ENCODE results near the gene MAPK8IP1.
"Not testable (repeated sequence)": the region's sequence is repeated elsewhere in the genome, so short reads cannot be mapped to it uniquely, and the experiment has no call there.

The MAPK8IP1 gene

DNA sequence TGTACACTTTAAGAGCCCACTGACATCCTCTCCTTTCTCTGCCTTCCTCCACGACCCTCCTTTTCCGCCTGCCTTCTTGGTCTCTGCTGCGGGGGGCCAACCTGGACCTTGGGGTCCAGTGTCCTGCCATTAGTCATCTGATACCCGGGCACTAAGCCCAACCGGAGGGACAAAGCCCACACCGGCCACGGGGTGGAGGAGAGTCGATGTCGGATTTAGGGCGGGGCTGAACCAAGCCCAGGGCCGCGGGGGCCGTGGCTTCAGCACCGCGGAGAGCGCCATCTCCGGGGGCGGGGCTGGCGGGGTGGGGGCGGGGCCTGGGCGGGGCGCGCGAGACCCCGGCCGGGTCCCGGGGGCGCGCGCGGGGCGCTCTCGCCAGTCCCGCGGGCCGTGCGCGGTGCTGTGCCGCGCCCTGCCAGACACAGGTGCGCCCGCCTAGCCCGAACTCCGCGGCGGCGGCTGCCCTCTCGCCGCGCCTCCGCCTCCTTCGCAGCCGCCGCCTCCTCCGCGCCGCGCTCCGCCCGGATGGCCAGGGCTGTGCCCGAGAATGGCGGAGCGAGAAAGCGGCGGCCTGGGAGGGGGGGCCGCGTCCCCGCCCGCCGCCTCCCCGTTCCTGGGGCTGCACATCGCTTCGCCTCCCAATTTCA lies at the start of gene MAPK8IP1:
Gene MAPK8IP1, plus strand, starts transcription at position 378 of the 647 bp plus-strand sequence. Its CDS starts 170 bp downstream, at position 548.
- DNase-seq (ENCODE audit: low read depth) = peak; percentile 32

DNA sequence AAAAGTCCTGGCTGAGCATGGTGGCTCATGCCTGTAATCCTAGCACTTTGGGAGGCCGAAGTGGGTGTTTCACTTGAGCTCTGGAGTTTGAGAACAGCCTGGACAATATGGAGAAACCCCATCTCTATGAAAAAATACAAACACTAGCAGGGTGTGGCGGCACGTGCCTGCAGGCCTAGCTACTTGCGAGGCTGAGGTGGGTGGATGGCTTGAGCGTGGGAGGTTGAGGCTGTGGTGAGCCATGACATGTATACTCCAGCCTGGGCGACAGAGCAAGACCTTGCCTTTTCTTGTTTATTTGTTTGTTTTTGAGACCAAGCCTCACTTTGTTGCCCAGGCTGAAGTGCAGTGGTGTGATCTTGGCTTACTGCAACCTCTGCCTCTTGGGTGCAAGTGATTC lies 46.2 kb upstream of the MAPK8IP1 start:
- no peak for DNase-seq (ENCODE audit: low read depth)

DNA sequence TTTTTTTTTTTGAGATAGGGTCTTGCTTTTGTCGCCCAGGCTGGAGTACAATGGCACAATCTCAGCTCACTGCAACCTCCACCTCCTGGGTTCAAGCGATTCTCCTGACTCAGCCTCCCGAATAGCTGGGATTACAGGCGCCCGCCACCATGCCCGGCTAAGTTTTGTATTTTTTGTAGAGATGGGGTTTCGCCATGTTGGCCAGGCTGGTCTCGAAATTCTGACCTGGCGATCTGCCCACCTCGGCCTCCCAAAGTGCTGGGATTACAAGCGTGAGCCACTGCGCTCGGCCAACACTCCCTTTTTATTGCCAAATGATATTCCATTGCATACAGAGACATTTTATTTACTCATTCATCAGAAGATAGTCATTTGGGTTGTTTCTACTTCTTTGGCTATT lies 45.2 kb upstream of the MAPK8IP1 start:
- DNase-seq (ENCODE audit: low read depth) = not testable (repeated sequence)

DNA sequence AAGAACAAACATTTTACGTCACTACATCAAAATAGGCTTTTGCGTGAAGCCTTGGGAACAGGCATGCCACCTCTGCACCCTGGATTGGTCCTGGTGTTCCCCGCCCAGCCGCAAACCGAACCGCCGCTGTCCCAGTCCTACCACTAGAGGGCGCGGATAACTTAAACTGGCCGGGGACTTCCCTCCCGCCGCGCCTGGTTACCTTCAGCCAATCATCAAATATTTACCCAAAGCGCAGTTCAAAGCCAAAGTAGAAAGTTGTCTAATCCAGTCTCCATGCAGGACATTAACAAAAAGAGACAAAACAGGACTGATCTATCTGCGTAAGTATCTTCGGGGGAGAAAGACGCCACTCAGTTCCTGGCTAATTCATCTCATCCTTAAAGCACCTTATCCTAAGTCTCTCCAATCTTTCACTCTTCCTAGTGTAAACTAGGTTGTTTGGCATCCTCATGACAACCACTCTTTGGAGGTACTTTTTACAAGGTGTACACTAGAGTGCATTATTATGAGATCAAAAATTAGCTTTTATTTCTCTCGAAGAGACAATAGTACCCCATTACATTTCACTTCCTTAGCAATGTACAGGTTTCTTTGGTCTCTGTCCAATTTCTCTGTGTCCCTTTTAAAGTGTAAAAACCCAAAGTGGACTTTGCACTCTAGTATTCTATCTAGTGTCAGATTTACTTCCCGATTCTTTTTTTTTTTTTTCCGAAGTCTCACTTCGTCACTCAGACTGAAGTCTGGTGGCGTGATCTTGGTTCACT lies 42.1 kb upstream of the MAPK8IP1 start:
- DNase-seq (ENCODE audit: low read depth) = peak; percentile 75

DNA sequence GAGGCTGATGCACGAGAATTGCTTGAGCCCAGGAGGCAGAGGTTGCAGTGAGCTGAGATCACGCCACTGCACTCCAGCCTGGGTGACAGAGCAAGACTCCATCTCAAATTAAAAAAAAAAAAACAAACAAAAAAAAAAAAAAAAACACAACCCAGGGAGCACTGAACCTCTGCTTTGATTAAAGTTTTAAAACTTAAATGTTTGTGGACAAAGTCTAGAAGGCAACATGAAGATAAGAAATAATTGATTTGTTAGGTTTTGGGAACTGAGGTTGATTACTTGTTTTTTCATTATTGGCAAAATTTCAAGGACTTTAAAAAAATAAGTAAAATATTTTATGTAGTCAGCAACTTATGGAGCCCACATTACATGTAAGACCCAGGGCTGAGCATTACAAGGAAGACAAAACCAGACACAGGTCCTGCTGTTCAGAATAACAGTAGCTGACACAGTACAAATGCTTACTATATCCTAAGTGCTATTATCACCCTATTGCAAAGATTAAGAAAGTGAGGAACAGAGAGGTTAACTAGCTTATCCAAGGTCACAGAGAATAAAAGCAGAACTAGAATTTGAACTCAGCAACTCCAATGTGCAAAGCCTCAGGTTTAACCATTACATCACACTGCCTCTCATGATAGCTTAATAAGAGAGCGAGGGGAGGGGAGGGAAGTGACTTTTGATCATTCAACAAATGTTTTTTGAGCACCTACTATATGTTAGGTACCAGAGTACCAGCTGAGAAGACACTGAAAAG lies 40.5 kb upstream of the MAPK8IP1 start:
- no peak for DNase-seq (ENCODE audit: low read depth)

DNA sequence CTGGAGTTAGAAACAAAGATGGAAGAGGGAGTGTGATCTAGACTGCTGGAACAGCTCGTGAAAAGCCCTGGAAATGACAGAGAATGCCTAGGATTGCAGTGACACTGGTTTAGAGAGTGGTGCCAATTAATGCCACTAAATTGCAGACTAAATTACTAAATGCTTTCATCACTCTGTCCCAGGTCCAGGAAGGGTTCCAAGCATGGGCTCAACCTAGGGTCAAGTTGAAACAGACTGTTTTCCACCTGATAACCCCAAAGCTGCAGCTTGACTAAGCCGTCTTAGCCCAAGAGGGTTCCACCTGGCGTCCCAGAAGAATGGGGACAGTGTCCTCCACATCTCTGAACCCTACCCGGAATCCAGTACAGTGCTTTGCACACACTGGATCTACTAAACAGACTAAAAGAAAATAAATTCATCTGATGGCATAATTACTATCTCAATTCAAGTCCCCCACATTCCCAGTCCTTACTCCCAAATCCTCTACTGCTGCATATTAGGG lies 39.2 kb upstream of the MAPK8IP1 start:
- DNase-seq (ENCODE audit: low read depth) = no peak

DNA sequence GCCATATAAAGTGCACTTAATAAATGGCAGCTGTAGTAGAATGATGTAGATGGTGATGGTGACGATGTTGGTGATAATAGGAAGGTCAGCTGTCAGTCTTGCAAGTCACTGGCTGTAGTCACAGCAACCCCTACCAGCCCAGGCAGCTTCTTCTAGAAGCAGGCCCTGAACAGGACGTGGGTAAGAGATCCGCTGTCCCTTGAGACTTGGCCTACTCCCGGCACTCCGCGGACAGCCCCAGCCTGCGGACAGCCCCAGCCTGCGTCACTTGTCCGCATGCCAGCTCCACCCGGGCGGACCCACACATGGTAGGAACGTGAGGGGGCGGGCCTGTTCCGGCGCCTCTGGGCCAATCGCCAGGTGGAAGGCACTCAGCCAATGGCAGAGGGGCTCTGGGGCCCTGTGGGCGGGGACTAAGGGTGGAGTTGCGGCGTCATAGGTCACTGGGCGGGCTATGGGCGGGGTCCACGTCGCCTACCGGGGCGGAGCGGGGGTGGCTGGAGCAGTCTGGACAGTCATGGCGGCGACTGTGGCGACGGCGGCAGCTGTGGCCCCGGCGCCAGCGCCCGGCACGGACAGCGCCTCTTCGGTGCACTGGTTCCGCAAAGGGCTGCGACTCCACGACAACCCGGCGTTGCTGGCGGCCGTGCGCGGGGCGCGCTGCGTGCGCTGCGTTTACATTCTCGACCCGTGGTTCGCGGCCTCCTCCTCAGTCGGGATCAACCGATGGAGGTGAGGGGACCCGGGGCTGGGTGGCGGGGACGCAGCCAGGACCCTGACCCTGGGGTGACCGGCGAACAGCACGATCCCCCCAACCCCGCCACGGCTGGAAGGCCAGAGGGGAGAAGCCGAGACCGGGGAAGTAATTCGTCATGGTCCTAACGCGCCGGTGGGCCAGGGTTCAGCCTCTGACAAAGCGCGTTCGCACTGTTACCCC lies 38.2 kb upstream of the MAPK8IP1 start, which contains the start of gene CRY2:
Gene CRY2, plus strand, starts transcription at position 502 of the 937 bp plus-strand sequence. Its CDS starts 16 bp downstream, at position 518.
- DNase-seq (ENCODE audit: low read depth) = peak; percentile 98

DNA sequence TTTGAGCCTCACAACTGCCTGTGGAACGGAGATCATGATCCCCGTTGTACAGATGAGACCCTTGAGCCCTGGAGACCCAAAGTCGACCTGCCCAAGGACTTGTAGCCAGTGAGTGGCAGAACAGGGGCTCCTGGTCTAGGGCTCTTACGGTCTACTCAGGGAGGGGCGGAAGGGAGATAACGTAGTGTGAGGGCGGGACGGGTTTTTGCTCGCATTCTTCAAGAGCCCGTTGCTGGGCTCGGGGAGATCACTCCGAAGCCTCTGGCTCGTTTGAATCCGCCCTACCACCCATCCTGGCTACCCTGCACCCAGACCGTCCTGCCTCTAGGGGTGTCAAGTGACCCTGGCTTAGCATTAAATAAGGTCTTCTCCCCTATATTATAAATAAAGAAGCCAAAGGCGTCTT lies 37.5 kb upstream of the MAPK8IP1 start:
- peak; percentile 7 for DNase-seq (ENCODE audit: low read depth)

DNA sequence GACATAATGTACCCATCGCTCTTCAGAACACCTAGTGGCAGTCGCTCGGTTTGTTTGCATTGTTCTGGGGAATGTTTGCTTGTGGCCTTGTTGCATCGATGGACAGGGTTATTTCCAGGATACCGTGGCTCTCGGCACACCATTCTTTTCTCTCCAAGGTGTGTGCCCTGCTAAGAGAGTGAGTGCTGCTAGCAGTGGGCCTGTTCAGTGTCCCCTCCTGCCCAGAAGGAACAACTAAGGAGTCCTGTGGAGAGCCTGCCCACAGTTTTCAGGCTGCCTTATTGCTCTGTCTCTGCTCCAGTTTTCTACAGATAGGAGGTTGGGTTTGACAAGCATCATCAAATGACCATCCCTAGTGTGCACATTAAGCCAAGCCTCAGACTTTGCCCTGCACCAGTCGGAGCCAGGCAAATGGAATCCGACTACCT lies 36.8 kb upstream of the MAPK8IP1 start:
- no peak for DNase-seq (ENCODE audit: low read depth)

DNA sequence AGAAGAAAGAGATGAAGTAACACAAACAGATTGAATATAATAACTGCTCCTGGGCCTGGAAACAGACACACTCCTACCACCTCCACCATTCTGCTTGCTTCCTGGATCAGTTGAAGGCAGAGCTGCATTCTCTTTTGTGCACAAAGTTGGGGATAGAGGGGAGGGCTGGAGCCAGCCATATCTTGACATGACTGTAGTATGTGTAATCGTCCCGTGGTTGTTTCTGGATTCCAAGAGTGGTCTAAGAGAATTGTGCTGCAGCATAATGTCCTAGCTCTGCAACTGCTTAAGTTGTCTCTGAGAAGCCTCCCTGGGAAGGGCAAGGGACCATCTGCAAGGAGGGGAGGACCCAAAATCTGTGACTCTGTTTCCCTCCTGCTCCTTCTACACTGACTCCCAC lies 35.0 kb upstream of the MAPK8IP1 start:
- DNase-seq (ENCODE audit: low read depth) = no peak

DNA sequence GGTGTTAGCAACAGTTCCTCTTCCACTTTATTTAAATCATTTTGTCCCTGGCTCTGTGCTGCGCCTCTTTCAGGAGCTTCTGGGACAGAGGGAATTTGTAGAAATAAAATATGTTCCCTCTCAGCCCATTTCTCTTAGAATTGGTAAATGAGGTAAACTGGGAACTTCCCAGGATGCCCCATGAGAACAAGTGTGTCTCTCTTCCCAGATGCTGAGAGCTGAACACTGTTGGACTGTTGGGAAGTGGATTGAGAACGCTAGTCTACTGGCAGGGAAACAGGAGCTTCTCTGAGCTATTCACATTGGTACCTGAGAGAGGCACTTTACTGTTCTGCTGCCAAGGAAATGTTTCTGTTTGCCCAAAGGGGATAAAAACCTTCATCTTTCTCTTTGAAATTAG lies 34.2 kb upstream of the MAPK8IP1 start:
- no peak for DNase-seq (ENCODE audit: low read depth)

DNA sequence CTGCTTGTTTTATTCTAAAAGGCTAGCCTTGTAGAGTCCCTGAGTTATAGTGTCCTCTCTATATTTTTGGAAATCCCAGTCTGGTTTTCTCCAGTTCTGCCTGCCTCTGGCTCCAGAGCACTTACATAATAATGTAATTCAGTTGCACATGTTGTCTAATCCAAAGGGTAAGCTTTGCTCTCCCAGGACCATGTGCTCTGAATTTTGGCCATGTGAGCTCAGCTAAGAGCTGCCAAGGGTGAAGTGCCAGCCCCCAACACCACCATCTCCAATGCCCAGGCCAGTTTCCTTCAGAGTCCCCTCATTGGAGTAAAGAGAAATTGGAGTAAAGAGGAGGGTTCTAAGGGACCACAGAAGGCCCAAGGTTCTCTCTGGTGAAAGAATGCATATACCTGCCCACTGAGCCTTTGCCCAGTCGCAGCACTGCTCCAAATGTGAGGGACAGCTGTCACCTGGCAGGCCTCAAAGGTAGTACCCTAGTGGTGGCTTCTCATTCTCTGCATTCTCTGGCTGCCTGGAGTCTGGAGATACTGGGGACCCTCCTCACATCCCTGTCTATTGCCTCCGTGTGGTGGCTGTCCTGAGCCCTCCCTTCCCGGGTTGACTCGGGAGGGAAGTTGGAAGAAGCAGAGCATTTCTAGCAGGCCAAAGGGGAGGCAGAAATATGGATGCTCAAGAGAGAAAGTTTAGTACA lies 33.3 kb upstream of the MAPK8IP1 start:
- DNase-seq (ENCODE audit: low read depth) = no peak

DNA sequence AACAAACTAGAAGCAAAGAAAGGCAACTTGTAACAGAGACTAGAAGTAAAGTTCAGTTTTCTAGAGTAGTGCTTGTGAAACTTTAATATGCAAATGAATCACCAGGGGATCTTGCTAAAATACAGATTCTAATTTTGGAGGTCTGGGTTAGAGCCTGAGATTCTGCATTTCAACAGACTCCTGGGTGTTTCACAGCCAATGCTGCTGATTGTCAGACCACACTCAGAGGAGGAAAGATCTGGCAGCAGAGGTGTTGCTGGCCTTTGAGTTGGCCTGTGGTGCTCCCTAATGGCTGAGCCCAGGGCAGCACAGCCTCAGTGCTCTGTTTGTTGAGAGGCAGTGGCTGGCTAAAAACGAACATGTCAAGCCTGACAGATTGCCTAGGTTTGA lies 32.7 kb upstream of the MAPK8IP1 start:
- DNase-seq (ENCODE audit: low read depth) = no peak

DNA sequence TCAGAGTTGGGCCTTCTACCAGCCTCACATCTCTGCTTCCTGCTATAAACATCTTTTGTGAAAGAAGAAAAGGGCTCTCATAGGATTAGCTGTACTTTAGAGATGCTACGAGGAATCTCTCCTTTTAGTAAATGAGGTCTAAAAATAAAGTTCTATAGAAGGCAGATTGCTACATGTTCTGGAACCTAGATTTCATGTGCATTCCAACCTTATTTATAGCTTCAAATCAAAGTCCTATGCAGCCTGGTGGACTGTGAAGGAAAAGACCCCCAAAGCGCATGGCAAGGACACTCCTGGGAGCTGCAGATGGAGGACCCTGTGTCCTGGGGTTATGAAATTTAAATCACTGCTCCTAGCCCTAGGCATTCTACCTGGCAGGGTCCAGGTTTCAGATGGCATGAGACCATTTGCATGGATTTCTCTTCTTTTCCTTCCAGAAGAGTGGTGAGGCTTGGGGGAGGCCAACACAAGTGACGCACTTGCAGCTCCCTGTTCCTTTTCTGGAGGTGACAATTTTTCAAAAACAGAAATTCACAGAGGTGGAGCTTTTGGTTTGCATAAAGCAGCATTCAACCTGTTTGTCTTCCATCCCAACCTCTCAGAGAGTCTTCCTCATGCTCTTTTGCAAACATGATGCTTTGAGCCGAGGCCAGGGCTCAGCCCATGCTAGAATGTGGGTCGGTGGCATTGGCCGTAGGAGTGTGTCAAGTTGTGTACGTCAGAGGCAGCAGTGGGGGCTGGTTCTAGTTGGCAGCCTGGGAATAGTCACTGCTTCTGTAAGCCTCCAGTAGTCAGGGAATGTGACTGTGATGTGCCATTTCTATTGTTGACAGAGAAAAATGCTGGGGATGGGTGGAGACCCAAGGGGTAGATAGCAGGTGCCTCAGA lies 31.9 kb upstream of the MAPK8IP1 start:
- DNase-seq (ENCODE audit: low read depth) = no peak

DNA sequence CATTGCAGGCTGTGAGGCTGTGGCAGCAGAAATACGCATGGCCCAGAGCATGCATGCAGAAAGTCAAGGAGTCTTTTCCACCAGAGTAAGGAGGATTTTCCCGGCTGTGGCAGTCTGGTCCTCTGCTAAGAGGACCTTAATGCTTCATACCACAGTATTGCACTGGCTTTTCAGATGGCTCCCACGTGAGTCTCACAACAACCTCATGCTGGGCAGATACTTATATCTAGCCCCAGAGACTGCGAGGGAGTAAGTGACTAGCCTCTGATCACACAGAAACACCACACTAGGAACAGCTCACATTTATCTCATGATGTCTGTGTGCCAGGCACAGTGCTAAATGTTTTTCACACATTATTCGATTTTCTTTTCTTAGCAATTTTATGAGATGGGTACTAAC lies 30.1 kb upstream of the MAPK8IP1 start:
- DNase-seq (ENCODE audit: low read depth) = no peak

DNA sequence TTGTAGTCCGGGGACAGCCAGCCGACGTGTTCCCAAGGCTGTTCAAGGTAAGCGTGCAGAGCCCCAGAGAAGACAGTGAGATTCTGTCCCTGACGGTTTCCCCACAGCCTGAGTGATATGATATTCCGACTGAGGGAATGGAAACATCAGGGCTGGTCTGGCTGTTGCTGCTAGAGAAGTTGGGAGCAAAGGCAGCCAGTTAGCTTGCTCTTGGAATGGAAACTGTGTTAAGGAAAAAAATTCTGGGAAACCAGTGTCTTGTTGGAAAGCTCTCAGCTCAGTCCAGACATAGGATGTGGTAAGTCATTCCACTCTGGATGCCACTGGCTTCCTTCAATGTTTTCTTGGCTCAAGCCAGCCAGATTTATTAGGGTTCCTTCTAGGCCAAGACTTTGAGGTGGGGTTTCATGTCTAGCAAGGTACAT lies 29.4 kb upstream of the MAPK8IP1 start:
- DNase-seq (ENCODE audit: low read depth) = no peak

DNA sequence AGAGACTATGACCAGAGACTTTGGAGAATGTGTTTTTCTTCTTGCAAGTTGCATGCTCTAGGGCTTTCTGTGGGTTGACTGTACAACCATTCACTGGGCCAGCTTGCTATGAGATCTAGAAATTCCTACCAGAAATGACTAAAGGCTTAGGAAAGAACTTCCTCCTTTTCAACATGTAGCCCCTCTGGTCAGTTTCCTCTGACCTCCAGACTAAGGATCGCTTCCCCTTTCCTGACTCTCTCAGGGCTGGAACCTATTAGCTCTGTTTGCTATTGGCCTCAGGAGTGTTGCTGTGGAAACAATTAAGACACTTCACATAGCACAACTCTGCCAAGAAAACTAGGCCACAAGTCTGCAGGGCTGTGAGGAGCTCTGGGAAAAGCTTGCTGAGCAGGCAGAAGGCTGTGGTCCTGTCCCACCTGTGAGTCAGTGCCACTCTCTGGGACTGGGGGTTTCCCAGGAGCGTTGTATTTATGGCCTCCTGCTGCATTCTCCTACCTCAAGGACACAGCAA lies 27.4 kb upstream of the MAPK8IP1 start:
- no peak for DNase-seq (ENCODE audit: low read depth)

DNA sequence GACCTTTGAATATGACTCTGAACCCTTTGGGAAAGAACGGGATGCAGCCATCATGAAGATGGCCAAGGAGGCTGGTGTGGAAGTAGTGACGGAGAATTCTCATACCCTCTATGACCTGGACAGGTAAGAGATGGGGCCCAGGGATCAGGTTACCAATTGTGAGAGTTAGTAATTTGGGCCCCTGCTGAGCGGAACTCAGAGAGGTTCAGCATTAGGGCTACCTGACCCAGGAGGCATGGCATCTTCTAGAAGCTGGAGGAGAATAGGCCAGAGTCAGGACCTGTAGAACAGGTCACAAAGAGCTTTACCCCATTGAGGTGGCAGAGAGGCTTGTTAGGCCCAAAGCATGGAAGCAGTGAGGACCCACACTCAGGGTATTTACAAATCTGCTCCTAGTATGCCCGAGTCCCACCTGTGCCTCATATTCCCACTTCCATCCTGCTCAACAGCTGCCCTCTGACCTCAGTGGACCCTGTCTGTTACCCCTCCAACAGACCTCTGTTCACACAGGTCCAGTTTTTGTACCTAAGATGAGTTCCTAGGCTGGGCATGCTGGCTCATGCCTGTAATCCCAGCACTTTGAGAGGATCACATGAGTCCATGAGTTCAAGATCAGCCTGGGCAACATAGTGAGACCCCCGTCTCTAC lies 26.6 kb upstream of the MAPK8IP1 start:
- no peak for DNase-seq (ENCODE audit: low read depth)

DNA sequence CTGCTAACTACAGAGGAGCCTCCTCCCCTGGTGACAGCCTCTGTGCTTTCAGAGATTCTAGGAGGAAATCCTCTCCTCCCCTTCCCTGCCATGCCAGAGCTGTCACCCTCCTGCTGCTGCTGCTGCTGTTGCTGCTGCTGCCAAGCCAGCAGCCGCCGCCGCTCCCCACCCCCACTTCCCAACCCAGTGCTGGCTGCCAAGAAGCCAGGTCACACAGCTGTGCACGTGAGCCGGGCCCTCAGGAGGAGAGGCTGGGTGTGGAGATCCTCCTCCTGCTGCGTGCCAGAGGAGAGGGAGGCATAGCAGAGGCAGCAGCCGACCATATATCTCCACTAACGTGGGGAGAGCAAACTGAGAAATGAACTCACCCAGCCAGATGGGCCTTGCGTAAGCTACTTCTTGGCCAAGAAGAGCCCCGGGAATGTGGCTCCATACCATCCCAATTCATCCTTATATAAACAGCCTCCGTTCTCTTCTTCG lies 25.8 kb upstream of the MAPK8IP1 start:
- no peak for DNase-seq (ENCODE audit: low read depth)
